Liver (tissue), 9 donors: ENCODE results near the gene CEACAM21. TPM values are rescaled to one million over a fixed set of nuclear protein-coding genes. Genes with fewer than 3 reads are reported as not detected.
A peak's percentile ranks its signal among the peaks of the same experiment; 100 is the strongest.

ENCODE experiments used
- DNase-seq: peaks from one replicate; pipeline ENCODE4 v3.0.0-alpha.2; 2017; ENCODE audit warnings: low spot score
- H3K27ac ChIP-seq, 2 donors: one replicate each; pipeline ENCODE4 v1.7.0; 2013; ENCODE audit warnings: inconsistent platforms in 2 of 2, low read length in 2 of 2, control low read depth in 1 of 2, low read depth in 1 of 2, mild to moderate bottlenecking in 1 of 2
- H3K27me3 ChIP-seq, 4 donors: one replicate each; pipeline versions ENCODE4 v1.6.1 to v1.7.0; 2013; ENCODE audit warnings: low read length in 3 of 4, inconsistent platforms in 1 of 4, mild to moderate bottlenecking in 1 of 4, moderate library complexity in 1 of 4; ENCODE audit not compliant: control insufficient read depth in 4 of 4, insufficient read depth in 4 of 4
- H3K36me3 ChIP-seq, 4 donors: one replicate each; pipeline versions ENCODE4 v1.6.1 to v1.7.0; 2013; ENCODE audit warnings: low read length in 3 of 4, mild to moderate bottlenecking in 3 of 4, low read depth in 1 of 4, moderate library complexity in 1 of 4; ENCODE audit not compliant: control insufficient read depth in 4 of 4, insufficient read depth in 3 of 4
- H3K4me1 ChIP-seq, 4 donors: one replicate each; pipeline versions ENCODE4 v1.6.1 to v1.7.0; 2013; ENCODE audit warnings: low read length in 3 of 4, mild to moderate bottlenecking in 3 of 4, moderate library complexity in 1 of 4; ENCODE audit not compliant: control insufficient read depth in 4 of 4, insufficient read depth in 4 of 4
- H3K4me3 ChIP-seq, 3 donors: one replicate each; pipeline versions ENCODE4 v1.6.1 to v1.7.0; 2013; ENCODE audit warnings: low read length in 3 of 3, control low read depth in 1 of 3, low read depth in 1 of 3, mild to moderate bottlenecking in 1 of 3
- H3K9ac ChIP-seq, 2 donors: one replicate each; pipeline ENCODE4 v1.7.0; 2013; ENCODE audit warnings: low read length in 2 of 2, mild to moderate bottlenecking in 2 of 2, moderate library complexity in 2 of 2, control low read depth in 1 of 2, low read depth in 1 of 2
- H3K9me3 ChIP-seq, 4 donors: one replicate each; pipeline versions ENCODE4 v1.6.1 to v1.7.0; 2013; ENCODE audit warnings: low read length in 3 of 4; ENCODE audit not compliant: control insufficient read depth in 4 of 4
- EGR1 ChIP-seq, 2 donors: IDR thresholded peaks; 2 replicates each; pipeline ENCODE4 v1.6.1; 2016 to 2018; ENCODE audit warnings: antibody characterized with exemption in 2 of 2, low read depth in 2 of 2
- FOXA1 ChIP-seq: IDR thresholded peaks from 2 replicates; pipeline ENCODE4 v1.6.1; 2016; ENCODE audit warnings: antibody characterized with exemption
- FOXA2 ChIP-seq: IDR thresholded peaks from 2 replicates; pipeline ENCODE4 v1.6.1; 2016; ENCODE audit warnings: antibody characterized with exemption
- GABPA ChIP-seq, 2 donors: IDR thresholded peaks in 1 of 2; conservative IDR thresholded peaks in 1 of 2; 2 replicates each; pipeline ENCODE4 v1.6.1; 2016; ENCODE audit warnings: antibody characterized with exemption in 2 of 2, mild to moderate bottlenecking in 1 of 2, moderate library complexity in 1 of 2
- HNF4A ChIP-seq, 2 donors: conservative IDR thresholded peaks; 2 replicates each; pipeline ENCODE4 v1.6.1; 2016; ENCODE audit warnings: antibody characterized with exemption in 2 of 2, mild to moderate bottlenecking in 2 of 2
- HNF4G ChIP-seq: IDR thresholded peaks from 2 replicates; pipeline ENCODE4 v1.6.1; 2016; ENCODE audit warnings: antibody characterized with exemption
- JUND ChIP-seq, 2 donors: IDR thresholded peaks; 2 replicates each; pipeline ENCODE4 v1.6.1; 2016; ENCODE audit warnings: antibody characterized with exemption in 2 of 2
- NR2F2 ChIP-seq: IDR thresholded peaks from 2 replicates; pipeline ENCODE4 v1.6.1; 2016; ENCODE audit warnings: antibody characterized with exemption
- RAD21 ChIP-seq, 2 donors: IDR thresholded peaks; 2 replicates each; pipeline ENCODE4 v1.6.1; 2016; ENCODE audit warnings: antibody characterized with exemption in 2 of 2, mild to moderate bottlenecking in 2 of 2
- RXRA ChIP-seq, 2 donors: IDR thresholded peaks; 2 replicates each; pipeline ENCODE4 v1.6.1; 2017 to 2018; ENCODE audit warnings: antibody characterized with exemption in 2 of 2, mild to moderate bottlenecking in 1 of 2
- SP1 ChIP-seq: IDR thresholded peaks from 2 replicates; pipeline ENCODE4 v1.6.1; 2018; ENCODE audit warnings: antibody characterized with exemption, mild to moderate bottlenecking
- TAF1 ChIP-seq: conservative IDR thresholded peaks from 2 replicates; pipeline ENCODE4 v1.6.1; 2016; ENCODE audit warnings: antibody characterized with exemption, mild to moderate bottlenecking
- YY1 ChIP-seq: IDR thresholded peaks from 2 replicates; pipeline ENCODE4 v1.6.1; 2016; ENCODE audit warnings: antibody characterized with exemption, mild to moderate bottlenecking
- WGBS: extraction: QIAGEN DNeasy Blood & Tissue Kit; methylation state at CpG from one replicate; pipeline ENCODE4 v1.1.7; 2013; 5-methylcytosine and 5-hydroxymethylcytosine counted together
- polyA plus RNA-seq, 2 donors: library from polyadenylated mRNA; stranded (reverse) in 1 of 2; unstranded in 1 of 2; fragments of 200-250 nt in 1 of 2; fragments of >200 nt in 1 of 2; fragmentation: Nextera tagmentation in 1 of 2; extraction: Ambion mirVana in 1 of 2; gene quantifications; one replicate each; pipeline versions ENCODE4 v1.2.1 to v1.2.3, GENCODE V29; 2013 to 2015
- total RNA-seq, 2 donors: library from RNA; depleted of rRNA; stranded (reverse); fragments of >200 nt; gene quantifications; one replicate each; pipeline ENCODE4 v1.2.3, GENCODE V29; 2014
- TF ChIP-seq, protein P1 (sequence below): IDR thresholded peaks from 2 replicates; pipeline ENCODE4 v1.6.1; 2016; ENCODE audit warnings: antibody characterized with exemption
- TF ChIP-seq, protein P2 (sequence below): fragments of 150-350 bp; IDR thresholded peaks from 2 replicates; pipeline ENCODE4 v1.5.1; 2017; ENCODE audit warnings: improper control_type of control experiment, low read depth, low read length; ENCODE audit not compliant: missing input control
- TF ChIP-seq, protein P3 (sequence below): IDR thresholded peaks from 2 replicates; pipeline ENCODE4 v1.6.1; 2016; ENCODE audit warnings: antibody characterized with exemption, mild to moderate bottlenecking
- TF ChIP-seq, protein P4 (sequence below): IDR thresholded peaks from 2 replicates; pipeline ENCODE4 v1.6.1; 2016; ENCODE audit warnings: antibody characterized with exemption
- TF ChIP-seq, protein P5 (sequence below): IDR thresholded peaks from 2 replicates; pipeline ENCODE4 v1.6.1; 2016; ENCODE audit warnings: antibody characterized with exemption
- donor health status: healthy.
- donor health status: healthy.
- donor health status: healthy.
- donor health status: healthy.
- donor health status: healthy.

The CEACAM21 gene
- total and polyA plus RNA-seq, 4 donors: 0.58 to 2.5 (median 1.8) TPM

DNA sequence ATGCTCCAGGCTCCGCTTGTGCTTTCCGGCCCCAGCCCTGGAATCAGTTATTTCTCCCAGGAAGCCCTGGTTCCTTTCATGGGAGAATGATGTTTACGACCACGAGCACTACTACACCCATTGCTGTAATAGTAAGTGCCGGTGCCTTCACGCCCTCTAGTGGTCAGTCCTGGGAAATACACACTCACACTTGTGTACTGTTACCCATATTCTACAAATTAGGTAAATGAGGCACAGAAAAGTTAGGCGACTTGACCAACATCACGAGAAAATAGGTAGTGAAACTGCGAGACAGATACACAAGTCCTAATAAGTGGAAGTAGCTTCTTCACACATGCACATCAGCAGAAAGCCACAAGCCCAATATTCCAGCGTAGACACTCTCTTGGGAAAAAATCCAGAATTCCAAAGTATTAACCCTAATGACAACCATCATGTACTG is 21.7 kb downstream of the CEACAM21 start:
- no peak overlapping the region for H3K27ac ChIP-seq
- H3K4me3 ChIP-seq: no peak overlapping the region
- no peaks in the 10 kb centered on the region for H3K36me3 ChIP-seq
- DNase-seq: peak; percentile 64
- 11% methylated on average over 10 of the region's 10 CpGs for WGBS
- H3K9me3 ChIP-seq: no peaks in the 10 kb centered on the region
- TF ChIP-seq RAD21 (IDR thresholded peaks at IDR 0.05): peak; percentile 68 to 80
- no peak for TF ChIP-seq SP1
- TF ChIP-seq, protein P1, sequence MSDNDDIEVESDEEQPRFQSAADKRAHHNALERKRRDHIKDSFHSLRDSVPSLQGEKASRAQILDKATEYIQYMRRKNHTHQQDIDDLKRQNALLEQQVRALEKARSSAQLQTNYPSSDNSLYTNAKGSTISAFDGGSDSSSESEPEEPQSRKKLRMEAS: no peak
- TF ChIP-seq, protein P2, sequence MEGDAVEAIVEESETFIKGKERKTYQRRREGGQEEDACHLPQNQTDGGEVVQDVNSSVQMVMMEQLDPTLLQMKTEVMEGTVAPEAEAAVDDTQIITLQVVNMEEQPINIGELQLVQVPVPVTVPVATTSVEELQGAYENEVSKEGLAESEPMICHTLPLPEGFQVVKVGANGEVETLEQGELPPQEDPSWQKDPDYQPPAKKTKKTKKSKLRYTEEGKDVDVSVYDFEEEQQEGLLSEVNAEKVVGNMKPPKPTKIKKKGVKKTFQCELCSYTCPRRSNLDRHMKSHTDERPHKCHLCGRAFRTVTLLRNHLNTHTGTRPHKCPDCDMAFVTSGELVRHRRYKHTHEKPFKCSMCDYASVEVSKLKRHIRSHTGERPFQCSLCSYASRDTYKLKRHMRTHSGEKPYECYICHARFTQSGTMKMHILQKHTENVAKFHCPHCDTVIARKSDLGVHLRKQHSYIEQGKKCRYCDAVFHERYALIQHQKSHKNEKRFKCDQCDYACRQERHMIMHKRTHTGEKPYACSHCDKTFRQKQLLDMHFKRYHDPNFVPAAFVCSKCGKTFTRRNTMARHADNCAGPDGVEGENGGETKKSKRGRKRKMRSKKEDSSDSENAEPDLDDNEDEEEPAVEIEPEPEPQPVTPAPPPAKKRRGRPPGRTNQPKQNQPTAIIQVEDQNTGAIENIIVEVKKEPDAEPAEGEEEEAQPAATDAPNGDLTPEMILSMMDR: peak; percentile 84
- no peak for TF ChIP-seq JUND (IDR thresholded peaks at IDR 0.05)
- TF ChIP-seq GABPA (IDR thresholded peaks at IDR 0.05 in 1 of 2, conservative IDR thresholded peaks at IDR 0.05 in 1 of 2): no peak
- no peak for TF ChIP-seq HNF4G
- TF ChIP-seq FOXA1: no peak
- no peak for TF ChIP-seq HNF4A (conservative IDR thresholded peaks at IDR 0.05)
- TF ChIP-seq, protein P3, sequence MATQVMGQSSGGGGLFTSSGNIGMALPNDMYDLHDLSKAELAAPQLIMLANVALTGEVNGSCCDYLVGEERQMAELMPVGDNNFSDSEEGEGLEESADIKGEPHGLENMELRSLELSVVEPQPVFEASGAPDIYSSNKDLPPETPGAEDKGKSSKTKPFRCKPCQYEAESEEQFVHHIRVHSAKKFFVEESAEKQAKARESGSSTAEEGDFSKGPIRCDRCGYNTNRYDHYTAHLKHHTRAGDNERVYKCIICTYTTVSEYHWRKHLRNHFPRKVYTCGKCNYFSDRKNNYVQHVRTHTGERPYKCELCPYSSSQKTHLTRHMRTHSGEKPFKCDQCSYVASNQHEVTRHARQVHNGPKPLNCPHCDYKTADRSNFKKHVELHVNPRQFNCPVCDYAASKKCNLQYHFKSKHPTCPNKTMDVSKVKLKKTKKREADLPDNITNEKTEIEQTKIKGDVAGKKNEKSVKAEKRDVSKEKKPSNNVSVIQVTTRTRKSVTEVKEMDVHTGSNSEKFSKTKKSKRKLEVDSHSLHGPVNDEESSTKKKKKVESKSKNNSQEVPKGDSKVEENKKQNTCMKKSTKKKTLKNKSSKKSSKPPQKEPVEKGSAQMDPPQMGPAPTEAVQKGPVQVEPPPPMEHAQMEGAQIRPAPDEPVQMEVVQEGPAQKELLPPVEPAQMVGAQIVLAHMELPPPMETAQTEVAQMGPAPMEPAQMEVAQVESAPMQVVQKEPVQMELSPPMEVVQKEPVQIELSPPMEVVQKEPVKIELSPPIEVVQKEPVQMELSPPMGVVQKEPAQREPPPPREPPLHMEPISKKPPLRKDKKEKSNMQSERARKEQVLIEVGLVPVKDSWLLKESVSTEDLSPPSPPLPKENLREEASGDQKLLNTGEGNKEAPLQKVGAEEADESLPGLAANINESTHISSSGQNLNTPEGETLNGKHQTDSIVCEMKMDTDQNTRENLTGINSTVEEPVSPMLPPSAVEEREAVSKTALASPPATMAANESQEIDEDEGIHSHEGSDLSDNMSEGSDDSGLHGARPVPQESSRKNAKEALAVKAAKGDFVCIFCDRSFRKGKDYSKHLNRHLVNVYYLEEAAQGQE: no peak
- TF ChIP-seq, protein P4, sequence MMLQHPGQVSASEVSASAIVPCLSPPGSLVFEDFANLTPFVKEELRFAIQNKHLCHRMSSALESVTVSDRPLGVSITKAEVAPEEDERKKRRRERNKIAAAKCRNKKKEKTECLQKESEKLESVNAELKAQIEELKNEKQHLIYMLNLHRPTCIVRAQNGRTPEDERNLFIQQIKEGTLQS: no peak
- H3K4me1 ChIP-seq: no peaks in the 10 kb centered on the region
- H3K9ac ChIP-seq: no peak overlapping the region
- no peaks in the 10 kb centered on the region for H3K27me3 ChIP-seq

DNA sequence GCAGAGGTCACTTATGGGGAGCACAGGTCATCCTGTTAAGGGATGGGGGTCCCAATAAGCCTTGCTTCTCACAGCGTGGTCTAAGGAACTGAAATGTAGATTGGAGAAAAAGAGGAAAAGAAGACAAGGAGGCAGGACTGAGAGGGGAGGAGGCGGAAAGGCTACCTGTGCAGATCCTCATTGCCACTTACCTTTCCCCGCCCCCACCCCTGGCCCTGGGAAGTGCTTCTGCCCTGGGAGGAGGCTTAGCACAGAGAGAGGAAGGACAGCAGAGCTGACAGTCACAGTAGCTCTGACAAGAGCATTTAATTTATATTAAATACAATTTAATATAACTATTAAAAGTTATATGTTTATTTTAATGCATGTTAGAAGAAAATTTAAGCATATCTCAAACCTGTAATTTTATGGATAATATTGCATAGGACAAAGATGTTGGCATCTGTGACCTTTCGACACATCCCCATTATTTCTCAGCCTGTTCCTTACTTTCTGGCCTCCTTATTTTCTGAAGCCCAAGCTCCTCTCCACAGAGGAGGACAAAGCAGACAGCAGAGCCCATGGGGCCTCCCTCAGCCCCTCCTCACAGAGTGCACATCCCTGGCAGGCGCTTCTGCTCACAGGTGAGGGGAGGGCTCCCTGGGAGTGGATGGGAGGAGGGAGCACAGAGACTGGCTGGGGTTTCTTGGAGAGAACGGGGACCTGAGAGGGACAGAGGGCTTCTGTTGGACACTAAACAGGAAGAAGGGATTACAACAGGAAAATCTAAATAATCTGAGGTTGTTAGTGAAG is 23.4 kb downstream of the CEACAM21 start:
- no peaks in the 10 kb centered on the region for H3K4me1 ChIP-seq
- 25% methylated on average over 6 of the region's 6 CpGs for WGBS
- no peak for TF ChIP-seq GABPA (IDR thresholded peaks at IDR 0.05 in 1 of 2, conservative IDR thresholded peaks at IDR 0.05 in 1 of 2)
- TF ChIP-seq, protein P2: no peak
- no peak for TF ChIP-seq FOXA1
- TF ChIP-seq, protein P1: no peak
- no peak for TF ChIP-seq NR2F2
- no peak for TF ChIP-seq RXRA (IDR thresholded peaks at IDR 0.05)
- TF ChIP-seq JUND (IDR thresholded peaks at IDR 0.05): no peak
- TF ChIP-seq, protein P5, sequence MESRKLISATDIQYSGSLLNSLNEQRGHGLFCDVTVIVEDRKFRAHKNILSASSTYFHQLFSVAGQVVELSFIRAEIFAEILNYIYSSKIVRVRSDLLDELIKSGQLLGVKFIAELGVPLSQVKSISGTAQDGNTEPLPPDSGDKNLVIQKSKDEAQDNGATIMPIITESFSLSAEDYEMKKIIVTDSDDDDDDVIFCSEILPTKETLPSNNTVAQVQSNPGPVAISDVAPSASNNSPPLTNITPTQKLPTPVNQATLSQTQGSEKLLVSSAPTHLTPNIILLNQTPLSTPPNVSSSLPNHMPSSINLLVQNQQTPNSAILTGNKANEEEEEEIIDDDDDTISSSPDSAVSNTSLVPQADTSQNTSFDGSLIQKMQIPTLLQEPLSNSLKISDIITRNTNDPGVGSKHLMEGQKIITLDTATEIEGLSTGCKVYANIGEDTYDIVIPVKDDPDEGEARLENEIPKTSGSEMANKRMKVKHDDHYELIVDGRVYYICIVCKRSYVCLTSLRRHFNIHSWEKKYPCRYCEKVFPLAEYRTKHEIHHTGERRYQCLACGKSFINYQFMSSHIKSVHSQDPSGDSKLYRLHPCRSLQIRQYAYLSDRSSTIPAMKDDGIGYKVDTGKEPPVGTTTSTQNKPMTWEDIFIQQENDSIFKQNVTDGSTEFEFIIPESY: no peak
- TF ChIP-seq, protein P4: no peak
- TF ChIP-seq TAF1: no peak
- TF ChIP-seq HNF4G: no peak
- TF ChIP-seq SP1: no peak
- TF ChIP-seq HNF4A (conservative IDR thresholded peaks at IDR 0.05): no peak
- no peak for TF ChIP-seq FOXA2
- no peak for TF ChIP-seq EGR1 (IDR thresholded peaks at IDR 0.05; ENCODE audit: low read depth in 2 of 2)
- TF ChIP-seq YY1: no peak
- H3K9me3 ChIP-seq: no peaks in the 10 kb centered on the region
- no peaks in the 10 kb centered on the region for H3K36me3 ChIP-seq
- H3K27me3 ChIP-seq: no peaks in the 10 kb centered on the region
- no peak for DNase-seq
- no peak overlapping the region for H3K9ac ChIP-seq
- no peak overlapping the region for H3K4me3 ChIP-seq
- H3K27ac ChIP-seq: no peak overlapping the region
